ENCODE measurements around the gene ELMOD2.

Gene ELMOD2

DNA sequence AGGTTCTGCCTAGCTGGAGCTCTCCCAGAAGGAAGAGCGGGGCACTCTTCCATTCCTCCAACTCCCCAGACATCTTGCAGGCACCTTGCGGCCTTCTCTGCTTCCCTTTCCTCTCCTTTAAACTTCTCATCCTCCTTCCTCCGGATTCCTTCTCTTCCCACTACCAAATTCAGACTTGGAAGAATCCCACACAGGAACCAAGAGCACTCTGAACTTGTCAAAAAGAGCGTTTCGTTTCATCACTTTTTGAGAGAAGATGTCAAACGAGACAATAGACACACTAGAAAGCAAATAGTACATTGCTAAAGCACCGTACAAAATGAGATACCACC lies 45.3 kb downstream of the ELMOD2 start:
- Histone ChIP-seq H3K4me3 (ENCODE audit: low read depth in 1 of 2, low read length in 1 of 2) (no peak overlapping the region), H3K4me1 (ENCODE audit: control insufficient read depth in 1 of 2, insufficient read depth in 1 of 2, low read depth in 1 of 2, low read length in 1 of 2) (peaks cover 6 to 10% of the 10 kb centered on the region in 2 experiments), H3K9me3 (no peaks in the 10 kb centered on the region), H3K27me3 (peaks cover 100% of the 10 kb centered on the region), H3K36me3 (no peaks in the 10 kb centered on the region), H3K27ac (no peak overlapping the region)
- TF ChIP-seq, protein P1, sequence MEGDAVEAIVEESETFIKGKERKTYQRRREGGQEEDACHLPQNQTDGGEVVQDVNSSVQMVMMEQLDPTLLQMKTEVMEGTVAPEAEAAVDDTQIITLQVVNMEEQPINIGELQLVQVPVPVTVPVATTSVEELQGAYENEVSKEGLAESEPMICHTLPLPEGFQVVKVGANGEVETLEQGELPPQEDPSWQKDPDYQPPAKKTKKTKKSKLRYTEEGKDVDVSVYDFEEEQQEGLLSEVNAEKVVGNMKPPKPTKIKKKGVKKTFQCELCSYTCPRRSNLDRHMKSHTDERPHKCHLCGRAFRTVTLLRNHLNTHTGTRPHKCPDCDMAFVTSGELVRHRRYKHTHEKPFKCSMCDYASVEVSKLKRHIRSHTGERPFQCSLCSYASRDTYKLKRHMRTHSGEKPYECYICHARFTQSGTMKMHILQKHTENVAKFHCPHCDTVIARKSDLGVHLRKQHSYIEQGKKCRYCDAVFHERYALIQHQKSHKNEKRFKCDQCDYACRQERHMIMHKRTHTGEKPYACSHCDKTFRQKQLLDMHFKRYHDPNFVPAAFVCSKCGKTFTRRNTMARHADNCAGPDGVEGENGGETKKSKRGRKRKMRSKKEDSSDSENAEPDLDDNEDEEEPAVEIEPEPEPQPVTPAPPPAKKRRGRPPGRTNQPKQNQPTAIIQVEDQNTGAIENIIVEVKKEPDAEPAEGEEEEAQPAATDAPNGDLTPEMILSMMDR (IDR thresholded peaks at IDR 0.05) = no peak

DNA sequence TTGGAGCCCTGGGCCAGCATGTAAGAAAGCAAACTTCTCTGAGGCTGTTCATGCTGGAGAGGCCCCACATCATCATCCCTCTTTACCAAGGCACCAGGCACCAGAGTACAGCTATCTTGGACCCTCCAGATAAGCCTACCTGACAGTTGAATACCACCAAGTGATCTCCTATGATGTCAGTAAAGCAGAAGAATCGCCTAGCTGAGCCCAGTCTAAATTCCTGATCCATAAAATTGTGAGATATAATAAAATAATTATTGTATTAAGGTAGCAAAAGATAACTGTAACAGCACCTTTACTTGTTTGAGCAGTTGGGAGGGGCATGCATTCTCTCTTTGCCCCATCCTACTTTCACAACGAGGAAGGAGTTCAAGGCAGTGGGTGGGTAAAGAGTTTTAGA lies 47.7 kb downstream of the ELMOD2 start:
- no peaks in the 10 kb centered on the region for H3K9me3 ChIP-seq
- H3K4me1 ChIP-seq (ENCODE audit: control insufficient read depth in 1 of 2, insufficient read depth in 1 of 2, low read depth in 1 of 2, low read length in 1 of 2) = peaks cover 6 to 10% of the 10 kb centered on the region in 2 experiments
- no peak overlapping the region for H3K4me3 ChIP-seq (ENCODE audit: low read depth in 1 of 2, low read length in 1 of 2)
- TF ChIP-seq, protein P1 (IDR thresholded peaks at IDR 0.05) = no peak
- no peak overlapping the region for H3K27ac ChIP-seq
- peaks cover 97% of the 10 kb centered on the region for H3K27me3 ChIP-seq
- no peaks in the 10 kb centered on the region for H3K36me3 ChIP-seq

- H3K27me3 ChIP-seq = peaks cover 97% of the 10 kb centered on the region
- no peak overlapping the region for H3K4me3 ChIP-seq (ENCODE audit: low read depth in 1 of 2, low read length in 1 of 2)
- TF ChIP-seq, protein P1 (IDR thresholded peaks at IDR 0.05) = no peak
- no peaks in the 10 kb centered on the region for H3K4me1 ChIP-seq (ENCODE audit: control insufficient read depth in 1 of 2, insufficient read depth in 1 of 2, low read depth in 1 of 2, low read length in 1 of 2)
- no peak overlapping the region for H3K27ac ChIP-seq
- H3K36me3 ChIP-seq = no peaks in the 10 kb centered on the region
- H3K9me3 ChIP-seq = no peaks in the 10 kb centered on the region
Observed at GRCh38 chr4:140575489-140575888, 51.5 kb downstream of the ELMOD2 start.

GRCh38 chr4:140579278-140579677 lies 55.3 kb downstream of the ELMOD2 start:
- TF ChIP-seq, protein P1 (IDR thresholded peaks at IDR 0.05) = no peak
- peaks cover 67% of the 10 kb centered on the region for H3K27me3 ChIP-seq
- H3K36me3 ChIP-seq = no peaks in the 10 kb centered on the region
- H3K9me3 ChIP-seq = no peaks in the 10 kb centered on the region
- no peak overlapping the region for H3K4me3 ChIP-seq (ENCODE audit: low read depth in 1 of 2, low read length in 1 of 2)
- no peak overlapping the region for H3K27ac ChIP-seq
- no peaks in the 10 kb centered on the region for H3K4me1 ChIP-seq (ENCODE audit: control insufficient read depth in 1 of 2, insufficient read depth in 1 of 2, low read depth in 1 of 2, low read length in 1 of 2)

GRCh38 chr4:140581078-140581477 lies 57.1 kb downstream of the ELMOD2 start:
- no peak overlapping the region for H3K4me3 ChIP-seq (ENCODE audit: low read depth in 1 of 2, low read length in 1 of 2)
- H3K27ac ChIP-seq = no peak overlapping the region
- H3K27me3 ChIP-seq = peaks cover 52% of the 10 kb centered on the region
- no peaks in the 10 kb centered on the region for H3K9me3 ChIP-seq
- TF ChIP-seq, protein P1 (IDR thresholded peaks at IDR 0.05) = no peak
- H3K4me1 ChIP-seq (ENCODE audit: control insufficient read depth in 1 of 2, insufficient read depth in 1 of 2, low read depth in 1 of 2, low read length in 1 of 2) = no peaks in the 10 kb centered on the region
- no peaks in the 10 kb centered on the region for H3K36me3 ChIP-seq

DNA sequence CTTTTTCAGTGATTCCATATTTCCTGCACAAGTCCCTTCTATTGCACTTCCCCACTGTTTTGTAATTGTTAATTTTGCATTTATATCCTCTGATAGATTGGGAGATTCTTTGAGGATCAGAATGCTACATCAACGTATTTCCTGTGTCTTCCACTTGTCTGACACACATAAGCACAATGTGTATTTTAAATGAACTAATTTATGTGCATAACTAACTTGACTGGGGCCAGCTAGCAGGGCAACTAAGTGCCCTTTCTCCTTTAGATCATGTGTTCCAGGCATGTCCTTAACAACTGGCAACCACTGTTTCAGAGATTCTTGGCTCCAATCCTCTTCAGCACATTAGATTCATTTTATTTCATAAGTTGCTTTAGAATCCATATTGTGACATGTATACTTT lies 60.5 kb downstream of the ELMOD2 start:
- Histone ChIP-seq H3K27ac (no peak overlapping the region), H3K9me3 (no peaks in the 10 kb centered on the region), H3K4me1 (ENCODE audit: control insufficient read depth in 1 of 2, insufficient read depth in 1 of 2, low read depth in 1 of 2, low read length in 1 of 2) (no peaks in the 10 kb centered on the region), H3K27me3 (peaks cover 33% of the 10 kb centered on the region), H3K4me3 (ENCODE audit: low read depth in 1 of 2, low read length in 1 of 2) (no peak overlapping the region), H3K36me3 (no peaks in the 10 kb centered on the region)
- TF ChIP-seq, protein P1 (IDR thresholded peaks at IDR 0.05) = no peak
